Gastroesophageal sphincter (tissue), 4 donors: ENCODE results near the gene TANK. TPM values are rescaled to one million over a fixed set of nuclear protein-coding genes. Genes with fewer than 3 reads are reported as not detected.

Source experiments
- ATAC-seq: fragments of 150-250 bp; one replicate; pipeline ENCODE4 v1.9.1; 2016; ENCODE audit warnings: mild to moderate bottlenecking, moderate library complexity
- H3K27ac ChIP-seq, 4 donors: fragments of 200-600 bp; sonication (generic) in 3 of 4; 1 replicate in 3 of 4; 2 replicates in 1 of 4; pipeline ENCODE4 v1.5.1; 2016 to 2019
- H3K27me3 ChIP-seq: fragments of 200-600 bp; sonication (generic); one replicate; pipeline ENCODE4 v1.5.1; 2019
- H3K36me3 ChIP-seq, 2 donors: fragments of 200-600 bp; sonication (generic); one replicate each; pipeline ENCODE4 v1.5.1; 2019; ENCODE audit warnings: control low read depth in 1 of 2
- H3K4me1 ChIP-seq, 3 donors: fragments of 200-600 bp; sonication (generic); 1 replicate in 2 of 3; 2 replicates in 1 of 3; pipeline ENCODE4 v1.5.1; 2016 to 2019; ENCODE audit warnings: control low read depth in 2 of 3
- H3K4me3 ChIP-seq, 2 donors: fragments of 200-600 bp; sonication (generic); one replicate each; pipeline ENCODE4 v1.5.1; 2019; ENCODE audit warnings: mild to moderate bottlenecking in 1 of 2, moderate library complexity in 1 of 2
- H3K9me3 ChIP-seq, 3 donors: fragments of 200-600 bp; sonication (generic); one replicate each; pipeline ENCODE4 v1.5.1; 2017 to 2019; ENCODE audit warnings: control low read depth in 2 of 3
- CTCF ChIP-seq, 4 experiments: fragments of 200-600 bp in 2 of 4; fragments of 450-650 bp in 2 of 4; sonication (generic) in 1 of 4; IDR thresholded peaks; one replicate each; pipeline ENCODE4 v1.5.1; 2017 to 2019; ENCODE audit warnings: antibody characterized with exemption in 4 of 4, mild to moderate bottlenecking in 2 of 4, moderate library complexity in 2 of 4
- EP300 ChIP-seq: sonication (generic); formaldehyde crosslinking; IDR thresholded peaks from one replicate; pipeline ENCODE4 v1.6.1; 2017; ENCODE audit warnings: antibody characterized with exemption, mild to moderate bottlenecking
- POLR2A ChIP-seq, 2 donors: fragments of 450-650 bp; IDR thresholded peaks; one replicate each; pipeline ENCODE4 v1.6.1; 2017; ENCODE audit warnings: antibody characterized with exemption in 2 of 2, mild to moderate bottlenecking in 2 of 2, moderate library complexity in 1 of 2
- POLR2AphosphoS5 ChIP-seq: sonication (generic); formaldehyde crosslinking; IDR thresholded peaks from one replicate; pipeline ENCODE4 v1.6.1; 2017; ENCODE audit warnings: antibody characterized with exemption
- WGBS, 2 donors: methylation state at CpG; one replicate each; pipeline ENCODE4 v1.1.5; 2018; ENCODE audit warnings: low coverage in 1 of 2; 5-methylcytosine and 5-hydroxymethylcytosine counted together
- total RNA-seq, 4 donors: library from RNA; depleted of rRNA; stranded (reverse); fragments of >200 nt; gene quantifications; one replicate each; pipeline ENCODE4 v1.1.0, GENCODE V29; 2016

TANK gene
- total RNA-seq, 4 donors from 2014 or later = 48.3 to 88.2 (median 75.6) TPM

- 17 to 24% methylated on average over 3 of the region's 3 CpGs for WGBS, 2 donors
- H3K36me3 ChIP-seq = no peaks in the 10 kb centered on the region
- TF ChIP-seq CTCF (IDR thresholded peaks at IDR 0.05) (no peak), POLR2AphosphoS5 (peak; percentile 15), POLR2A (IDR thresholded peaks at IDR 0.05) (no peak), EP300 (no peak)
- ATAC-seq = peak; percentile 34
- H3K4me1 ChIP-seq = peaks cover 0 to 41% (median 0%) of the 10 kb centered on the region in 3 donors
- H3K27me3 ChIP-seq = no peaks in the 10 kb centered on the region
- no peaks in the 10 kb centered on the region for H3K9me3 ChIP-seq
- H3K27ac ChIP-seq = peak overlapping the region in 1 of 4 donors; percentile 35
- peak overlapping the region in 1 of 2 donors; percentile 24 for H3K4me3 ChIP-seq
Observed at GRCh38 chr2:161139098-161139987, 20.9 kb upstream of the TANK start.

GRCh38 chr2:161141033-161141432 is 19.2 kb upstream of the TANK start:
- no peaks in the 10 kb centered on the region for H3K27me3 ChIP-seq
- no peak for TF ChIP-seq EP300
- no peak for TF ChIP-seq POLR2A (IDR thresholded peaks at IDR 0.05)
- TF ChIP-seq CTCF (IDR thresholded peaks at IDR 0.05) = no peak
- TF ChIP-seq POLR2AphosphoS5 = no peak
- no peak overlapping the region for H3K27ac ChIP-seq
- no peaks in the 10 kb centered on the region for H3K9me3 ChIP-seq
- no peak overlapping the region for H3K4me3 ChIP-seq
- peaks cover 0 to 24% (median 0%) of the 10 kb centered on the region in 3 donors for H3K4me1 ChIP-seq
- ATAC-seq = no peak
- no peaks in the 10 kb centered on the region for H3K36me3 ChIP-seq
- WGBS, 2 donors = 94% methylated on average over 2 of the region's 2 CpGs

GRCh38 chr2:161146209-161146775 is 13.9 kb upstream of the TANK start:
- no peak for TF ChIP-seq POLR2AphosphoS5
- TF ChIP-seq POLR2A (IDR thresholded peaks at IDR 0.05) = no peak
- TF ChIP-seq CTCF (IDR thresholded peaks at IDR 0.05) = no peak
- TF ChIP-seq EP300 = no peak
- Histone ChIP-seq H3K4me3 (no peak overlapping the region), H3K27ac (no peak overlapping the region), H3K27me3 (no peaks in the 10 kb centered on the region), H3K36me3 (no peaks in the 10 kb centered on the region), H3K9me3 (peaks cover 0 to 26% (median 0%) of the 10 kb centered on the region in 3 donors), H3K4me1 (no peaks in the 10 kb centered on the region)
- no peak for ATAC-seq

- TF ChIP-seq POLR2A (IDR thresholded peaks at IDR 0.05) (no peak), CTCF (IDR thresholded peaks at IDR 0.05) (no peak), POLR2AphosphoS5 (no peak), EP300 (no peak)
- ATAC-seq = no peak
- Histone ChIP-seq H3K9me3 (peaks cover 0 to 29% (median 0%) of the 10 kb centered on the region in 3 donors), H3K36me3 (no peaks in the 10 kb centered on the region), H3K27me3 (no peaks in the 10 kb centered on the region), H3K4me1 (no peaks in the 10 kb centered on the region), H3K4me3 (no peak overlapping the region), H3K27ac (no peak overlapping the region)
- WGBS, 2 donors = no CpG with 5 or more reads among the region's 3 CpGs
Observed at GRCh38 chr2:161146996-161147395, 13.2 kb upstream of the TANK start.
